BE2C (cell line): ENCODE data around the gene TMPRSS11B.
"Not testable (repeated sequence)": the region's sequence is repeated elsewhere in the genome, so short reads cannot be mapped to it uniquely, and the experiment has no call there.

Source experiments
- DNase-seq: peaks from one replicate; pipeline ENCODE4 v3.0.0-alpha.2; 2020
- H3K27me3 ChIP-seq: fragments of 250-450 bp; sonication (Bioruptor Pico); 2 replicates; pipeline ENCODE4 v1.5.1; 2020; ENCODE audit warnings: mild to moderate bottlenecking
- H3K36me3 ChIP-seq: fragments of 250-450 bp; sonication (Bioruptor Pico); 2 replicates; pipeline ENCODE4 v1.5.1; 2020; ENCODE audit warnings: mild to moderate bottlenecking
- H3K4me1 ChIP-seq: fragments of 250-450 bp; sonication (Bioruptor Pico); 2 replicates; pipeline ENCODE4 v1.5.1; 2020
- H3K4me3 ChIP-seq: 2 replicates; pipeline ENCODE4 v1.5.1; 2011; ENCODE audit warnings: low read depth, low read length
- H3K9me3 ChIP-seq: fragments of 250-450 bp; sonication (Bioruptor Pico); 2 replicates; pipeline ENCODE4 v1.5.1; 2020
- TF ChIP-seq, protein P1 (sequence below): IDR thresholded peaks from 2 replicates; pipeline ENCODE4 v1.5.1; 2012; ENCODE audit warnings: mild to moderate bottlenecking, low read depth, low read length

TMPRSS11B gene

DNA sequence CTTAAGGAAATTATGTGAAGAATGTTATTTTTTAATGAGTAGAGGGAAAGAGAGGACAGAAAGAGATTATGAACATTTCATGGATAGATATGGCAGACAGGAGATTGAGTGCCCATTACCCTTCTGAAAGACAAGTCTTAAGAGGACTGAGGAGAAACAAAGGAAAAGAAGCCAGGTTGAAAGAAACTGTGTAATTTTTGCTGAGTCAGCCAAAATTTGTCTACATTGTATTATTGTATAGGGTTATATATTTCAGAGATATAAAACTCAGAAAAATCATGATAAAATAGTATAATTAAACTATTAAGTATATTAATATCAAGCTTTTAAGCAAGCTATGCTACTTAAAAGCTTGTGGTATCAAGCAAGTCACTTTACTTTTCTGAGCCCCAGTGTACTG lies 4.9 kb downstream of the TMPRSS11B start:
- no peaks in the 10 kb centered on the region for H3K4me1 ChIP-seq
- H3K36me3 ChIP-seq = no peaks in the 10 kb centered on the region
- TF ChIP-seq, protein P1, sequence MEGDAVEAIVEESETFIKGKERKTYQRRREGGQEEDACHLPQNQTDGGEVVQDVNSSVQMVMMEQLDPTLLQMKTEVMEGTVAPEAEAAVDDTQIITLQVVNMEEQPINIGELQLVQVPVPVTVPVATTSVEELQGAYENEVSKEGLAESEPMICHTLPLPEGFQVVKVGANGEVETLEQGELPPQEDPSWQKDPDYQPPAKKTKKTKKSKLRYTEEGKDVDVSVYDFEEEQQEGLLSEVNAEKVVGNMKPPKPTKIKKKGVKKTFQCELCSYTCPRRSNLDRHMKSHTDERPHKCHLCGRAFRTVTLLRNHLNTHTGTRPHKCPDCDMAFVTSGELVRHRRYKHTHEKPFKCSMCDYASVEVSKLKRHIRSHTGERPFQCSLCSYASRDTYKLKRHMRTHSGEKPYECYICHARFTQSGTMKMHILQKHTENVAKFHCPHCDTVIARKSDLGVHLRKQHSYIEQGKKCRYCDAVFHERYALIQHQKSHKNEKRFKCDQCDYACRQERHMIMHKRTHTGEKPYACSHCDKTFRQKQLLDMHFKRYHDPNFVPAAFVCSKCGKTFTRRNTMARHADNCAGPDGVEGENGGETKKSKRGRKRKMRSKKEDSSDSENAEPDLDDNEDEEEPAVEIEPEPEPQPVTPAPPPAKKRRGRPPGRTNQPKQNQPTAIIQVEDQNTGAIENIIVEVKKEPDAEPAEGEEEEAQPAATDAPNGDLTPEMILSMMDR = no peak
- no peaks in the 10 kb centered on the region for H3K9me3 ChIP-seq
- no peaks in the 10 kb centered on the region for H3K27me3 ChIP-seq
- DNase-seq = no peak
- H3K4me3 ChIP-seq = no peak overlapping the region

DNA sequence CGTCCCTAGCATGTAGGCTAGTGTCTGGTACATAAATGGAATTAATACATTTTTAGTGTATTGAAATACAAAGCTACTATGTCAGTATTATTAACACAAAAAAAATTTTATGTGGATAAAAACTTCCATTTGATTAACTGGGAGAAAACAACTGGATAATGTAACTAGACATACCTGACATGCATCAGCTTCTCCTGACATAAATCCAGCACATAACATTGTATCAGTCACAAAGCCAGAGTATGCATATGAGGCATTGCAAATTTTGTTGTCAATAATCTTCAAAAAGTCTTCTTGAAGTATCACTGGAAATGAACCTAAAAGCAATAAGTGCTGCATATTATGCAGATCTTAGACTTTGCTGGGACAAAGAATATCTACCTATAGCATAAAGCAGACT lies 16.9 kb downstream of the TMPRSS11B start:
- Histone ChIP-seq H3K9me3 (no peaks in the 10 kb centered on the region), H3K4me1 (no peaks in the 10 kb centered on the region), H3K4me3 (no peak overlapping the region), H3K36me3 (no peaks in the 10 kb centered on the region), H3K27me3 (no peaks in the 10 kb centered on the region)
- no peak for DNase-seq
- TF ChIP-seq, protein P1 = no peak

- no peaks in the 10 kb centered on the region for H3K9me3 ChIP-seq
- H3K36me3 ChIP-seq = no peaks in the 10 kb centered on the region
- no peaks in the 10 kb centered on the region for H3K4me1 ChIP-seq
- no peak overlapping the region for H3K4me3 ChIP-seq
- no peaks in the 10 kb centered on the region for H3K27me3 ChIP-seq
- no peak for DNase-seq
- TF ChIP-seq, protein P1 = no peak
Measured at GRCh38 chr4:68218044-68218443, 27.4 kb downstream of the TMPRSS11B start.

DNA sequence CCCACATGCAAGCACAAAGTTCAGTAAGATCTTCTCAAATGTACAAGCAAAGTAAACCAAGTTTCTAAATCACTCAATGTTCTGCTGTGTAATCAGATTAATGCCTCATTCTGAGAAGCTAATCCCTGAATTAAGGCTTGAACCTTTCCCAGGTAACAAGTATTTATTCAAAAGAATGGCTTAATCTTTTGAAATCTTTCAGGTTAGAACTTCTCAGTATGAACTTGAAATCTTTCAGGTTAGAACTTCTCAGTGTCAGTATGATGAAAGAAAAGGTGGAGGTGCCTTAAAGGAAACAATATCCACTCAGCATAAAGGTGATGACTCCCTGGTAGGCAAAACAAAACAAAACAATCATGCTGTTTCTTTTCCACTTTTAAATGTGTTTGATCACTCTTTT lies 29.0 kb downstream of the TMPRSS11B start:
- no peak for DNase-seq
- H3K27me3 ChIP-seq = no peaks in the 10 kb centered on the region
- TF ChIP-seq, protein P1 = no peak
- H3K9me3 ChIP-seq = no peaks in the 10 kb centered on the region
- no peak overlapping the region for H3K4me3 ChIP-seq
- no peaks in the 10 kb centered on the region for H3K36me3 ChIP-seq
- H3K4me1 ChIP-seq = no peaks in the 10 kb centered on the region

DNA sequence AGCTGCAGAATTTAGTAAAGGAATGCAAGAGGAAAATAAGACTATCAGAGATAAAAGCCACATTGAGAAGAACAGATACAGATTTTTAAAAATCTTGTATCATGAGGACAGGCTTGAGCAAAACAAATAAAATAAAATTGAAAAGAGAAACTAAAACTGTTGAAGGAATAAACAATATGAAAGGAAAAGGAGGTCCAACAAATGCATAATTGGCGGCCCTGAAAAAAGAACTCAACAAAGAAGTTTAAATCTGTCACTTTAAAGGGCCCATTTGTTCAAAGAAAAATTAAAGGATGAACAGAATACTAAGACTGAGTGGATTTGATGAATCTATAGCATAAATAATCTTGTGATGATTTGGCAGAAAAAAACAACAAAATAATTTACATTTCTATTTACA lies 36.5 kb downstream of the TMPRSS11B start:
- no peak for DNase-seq
- Histone ChIP-seq H3K36me3 (no peaks in the 10 kb centered on the region), H3K9me3 (no peaks in the 10 kb centered on the region), H3K4me1 (no peaks in the 10 kb centered on the region), H3K4me3 (no peak overlapping the region), H3K27me3 (no peaks in the 10 kb centered on the region)
- TF ChIP-seq, protein P1 = no peak

- not testable (repeated sequence) for H3K27me3 ChIP-seq, DNase-seq, H3K9me3 ChIP-seq, H3K36me3 ChIP-seq, H3K4me3 ChIP-seq, H3K4me1 ChIP-seq
Measured at GRCh38 chr4:68194305-68194704, 51.2 kb downstream of the TMPRSS11B start.

- no peaks in the 10 kb centered on the region for H3K27me3 ChIP-seq
- no peak overlapping the region for H3K4me3 ChIP-seq
- TF ChIP-seq, protein P1 = no peak
- H3K4me1 ChIP-seq = no peaks in the 10 kb centered on the region
- DNase-seq = no peak
- no peaks in the 10 kb centered on the region for H3K36me3 ChIP-seq
- H3K9me3 ChIP-seq = no peaks in the 10 kb centered on the region
Measured at GRCh38 chr4:68193194-68193593, 52.3 kb downstream of the TMPRSS11B start.
